ENCODE data around the gene SLC25A12.

- TF ChIP-seq PATZ1 (CRISPR knock-in tag; IDR thresholded peaks at IDR 0.05; ENCODE audit: borderline replicate concordance) = no peak
- no peak for TF ChIP-seq ZNF8 (CRISPR knock-in tag; IDR thresholded peaks at IDR 0.05)
- no peak for TF ChIP-seq RARB (CRISPR knock-in tag; IDR thresholded peaks at IDR 0.05)
- TF ChIP-seq CREB5 (CRISPR knock-in tag; IDR thresholded peaks at IDR 0.05; ENCODE audit: low read depth) = no peak
- no peak for TF ChIP-seq SNAI2 (CRISPR knock-in tag; IDR thresholded peaks at IDR 0.05)
- TF ChIP-seq OSR1 (CRISPR knock-in tag; IDR thresholded peaks at IDR 0.05) = no peak
- no peak for TF ChIP-seq PPARA (CRISPR knock-in tag; IDR thresholded peaks at IDR 0.05; ENCODE audit: borderline replicate concordance)
- TF ChIP-seq ARNTL (CRISPR knock-in tag; IDR thresholded peaks at IDR 0.05; ENCODE audit: borderline replicate concordance, low read depth) = no peak
- TF ChIP-seq CSRNP3 (CRISPR knock-in tag; IDR thresholded peaks at IDR 0.05) = no peak
- no peak for TF ChIP-seq TOX (CRISPR knock-in tag; IDR thresholded peaks at IDR 0.05; ENCODE audit: borderline replicate concordance)
- TF ChIP-seq ISL1 (CRISPR knock-in tag; IDR thresholded peaks at IDR 0.05) = no peak
- no peak for TF ChIP-seq ZFP30 (CRISPR knock-in tag; IDR thresholded peaks at IDR 0.05)
These were observed 130.4 kb downstream of the SLC25A12 start for GRCh38 chr2:171763602-171764001.

Data from SK-N-SH treated with all-trans-retinoic acid at 6 μM for 48 hours (cell line).